ENCODE measurements around the gene TMEM204. TPM values are rescaled to one million over a fixed set of nuclear protein-coding genes. Genes with fewer than 3 reads are reported as not detected.

TMEM204 gene
- total RNA-seq, 2 experiments from 2014 or later: 12.6 to 17.5 TPM

DNA sequence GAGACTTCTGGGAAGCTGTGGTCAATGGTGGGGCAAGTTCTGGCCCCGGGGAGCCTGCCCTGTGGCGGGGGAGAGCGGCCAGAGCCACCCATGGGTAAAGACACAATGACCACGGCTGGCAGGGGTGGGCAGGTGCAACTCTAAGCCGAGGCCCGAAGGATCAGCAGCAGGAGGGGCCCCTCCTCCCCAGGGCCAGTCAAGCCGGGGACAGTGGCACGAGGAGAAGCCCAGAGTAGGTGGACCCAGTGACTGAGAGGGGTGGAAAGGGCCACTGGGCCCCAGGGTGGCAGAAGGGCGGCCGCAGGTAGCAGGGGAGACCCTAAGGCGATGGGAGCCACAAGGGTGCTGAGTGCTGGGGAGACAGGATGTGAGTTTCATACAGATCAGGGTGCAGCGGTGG, 17.7 kb downstream of the TMEM204 start:
- no peak for ATAC-seq
- Mint-ChIP-seq H3K4me3 (no peak overlapping the region), H3K27ac (no peak overlapping the region), H3K9me3 (ENCODE audit: low read depth) (no peaks in the 10 kb centered on the region), H3K4me1 (peaks cover 30% of the 10 kb centered on the region), H3K27me3 (no peaks in the 10 kb centered on the region), H3K36me3 (ENCODE audit: low read depth) (peaks cover 19% of the 10 kb centered on the region)
- intact Hi-C loops (cut with DNase I, micrococcal nuclease): no loop called here
- no peak for DNase-seq
- ChIA-PET POLR2A (no interaction called here), CTCF (no interaction called here)

DNA sequence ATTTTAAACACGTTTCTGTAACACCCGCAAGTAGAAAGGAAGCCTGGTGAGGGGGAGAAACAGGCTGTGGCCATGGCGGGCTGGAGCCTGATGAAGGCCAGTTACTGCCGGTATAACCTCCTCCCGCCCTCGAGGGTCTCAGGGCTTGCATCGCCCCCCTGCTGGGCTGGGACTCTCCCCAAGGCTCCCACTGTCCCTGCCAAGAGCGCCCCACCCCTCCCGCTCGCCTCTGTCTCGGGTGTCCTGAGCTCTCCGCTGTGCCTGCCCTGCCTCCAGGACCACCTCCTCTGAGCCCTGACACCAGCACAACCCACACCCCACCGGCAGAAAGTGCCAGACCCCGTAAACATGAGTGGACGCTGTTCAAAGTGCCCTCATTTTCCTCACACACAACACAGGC, 18.7 kb downstream of the TMEM204 start:
- H3K4me1 Mint-ChIP-seq: peaks cover 20% of the 10 kb centered on the region
- ChIA-PET CTCF (no interaction called here), POLR2A (no interaction called here)
- DNase-seq (no peak), ATAC-seq (no peak)
- H3K36me3 Mint-ChIP-seq (ENCODE audit: low read depth): peaks cover 13% of the 10 kb centered on the region
- H3K27me3 Mint-ChIP-seq: no peaks in the 10 kb centered on the region
- intact Hi-C loops (cut with DNase I, micrococcal nuclease): no loop called here
- H3K9me3 Mint-ChIP-seq (ENCODE audit: low read depth): no peaks in the 10 kb centered on the region
- peak overlapping the region; percentile 42 for H3K27ac Mint-ChIP-seq
- H3K4me3 Mint-ChIP-seq: no peak overlapping the region

DNA sequence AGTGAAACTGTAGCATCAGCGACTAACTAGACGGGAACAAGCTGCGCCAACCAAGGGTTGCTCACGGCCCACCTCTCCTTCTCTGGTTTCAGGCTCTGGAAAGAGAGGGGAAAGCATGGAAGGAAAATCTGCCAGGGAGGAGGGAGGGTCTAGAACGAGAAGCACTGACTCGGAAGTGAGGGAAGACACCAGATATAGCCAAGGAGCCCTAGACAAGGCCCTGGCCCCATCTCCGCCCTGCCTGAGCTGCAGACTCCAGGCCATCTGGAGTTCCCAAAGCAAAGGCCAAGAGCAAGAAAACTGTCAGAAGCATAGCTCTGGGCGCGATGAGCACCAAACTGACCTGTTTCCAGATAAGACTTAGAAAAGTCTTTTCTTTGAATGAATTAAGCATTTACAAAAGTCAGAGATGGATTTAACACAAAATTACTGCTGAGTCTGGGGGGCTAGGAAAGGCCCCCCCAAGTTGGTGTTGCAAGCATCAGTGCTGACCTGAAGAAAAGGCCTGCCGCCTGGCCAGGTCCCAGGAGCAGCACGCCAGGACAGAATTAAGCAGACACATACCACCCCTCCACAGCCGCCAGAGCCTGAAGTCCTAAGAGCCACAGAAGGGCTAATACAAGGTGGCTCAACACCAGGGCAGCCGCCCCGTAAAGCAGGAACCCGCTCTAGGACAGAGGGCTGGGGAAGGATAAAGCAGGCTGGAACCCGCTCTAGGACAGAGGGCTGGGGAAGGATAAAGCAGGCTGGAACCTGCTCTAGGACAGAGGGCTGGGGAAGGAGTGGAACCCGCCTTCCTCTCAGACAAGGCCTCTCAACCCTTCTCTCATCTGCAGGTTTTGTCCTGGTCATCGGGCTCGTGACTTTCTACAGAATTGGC, 20.7 kb downstream of the TMEM204 start:
- no peak for DNase-seq
- no peaks in the 10 kb centered on the region for H3K9me3 Mint-ChIP-seq (ENCODE audit: low read depth)

DNA sequence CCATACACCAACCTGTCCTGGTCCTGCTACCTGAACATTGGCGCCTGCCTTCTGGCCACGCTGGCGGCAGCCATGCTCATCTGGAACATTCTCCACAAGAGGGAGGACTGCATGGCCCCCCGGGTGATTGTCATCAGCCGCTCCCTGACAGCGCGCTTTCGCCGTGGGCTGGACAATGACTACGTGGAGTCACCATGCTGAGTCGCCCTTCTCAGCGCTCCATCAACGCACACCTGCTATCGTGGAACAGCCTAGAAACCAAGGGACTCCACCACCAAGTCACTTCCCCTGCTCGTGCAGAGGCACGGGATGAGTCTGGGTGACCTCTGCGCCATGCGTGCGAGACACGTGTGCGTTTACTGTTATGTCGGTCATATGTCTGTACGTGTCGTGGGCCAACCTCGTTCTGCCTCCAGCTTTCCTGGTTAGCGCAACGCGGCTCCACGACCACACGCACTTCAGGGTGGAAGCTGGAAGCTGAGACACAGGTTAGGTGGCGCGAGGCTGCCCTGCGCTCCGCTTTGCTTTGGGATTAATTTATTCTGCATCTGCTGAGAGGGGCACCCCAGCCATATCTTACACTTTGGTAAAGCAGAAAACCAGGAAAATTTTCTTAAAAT, 21.5 kb downstream of the TMEM204 start:
- H3K9me3 Mint-ChIP-seq (ENCODE audit: low read depth): no peaks in the 10 kb centered on the region
- intact Hi-C loops (cut with DNase I, micrococcal nuclease): no loop called here
- ATAC-seq (no peak), DNase-seq (no peak)
- H3K36me3 Mint-ChIP-seq (ENCODE audit: low read depth): peaks cover 14% of the 10 kb centered on the region
- H3K4me1 Mint-ChIP-seq: peaks cover 15% of the 10 kb centered on the region
- ChIA-PET CTCF (no interaction called here), POLR2A (no interaction called here)
- no peak overlapping the region for H3K27ac Mint-ChIP-seq
- no peak overlapping the region for H3K4me3 Mint-ChIP-seq
- no peaks in the 10 kb centered on the region for H3K27me3 Mint-ChIP-seq

More for the DNA sequence above, 20.7 kb downstream of the TMEM204 start:
- no peak overlapping the region for H3K4me3 Mint-ChIP-seq
- H3K4me1 Mint-ChIP-seq: peaks cover 11% of the 10 kb centered on the region
- no peaks in the 10 kb centered on the region for H3K27me3 Mint-ChIP-seq
- peak overlapping the region; percentile 76 for H3K27ac Mint-ChIP-seq
- ChIA-PET CTCF (no interaction called here), POLR2A (no interaction called here)
- no peak for ATAC-seq
- H3K36me3 Mint-ChIP-seq (ENCODE audit: low read depth): peaks cover 14% of the 10 kb centered on the region
- intact Hi-C loops (cut with DNase I, micrococcal nuclease): no loop called here

DNA sequence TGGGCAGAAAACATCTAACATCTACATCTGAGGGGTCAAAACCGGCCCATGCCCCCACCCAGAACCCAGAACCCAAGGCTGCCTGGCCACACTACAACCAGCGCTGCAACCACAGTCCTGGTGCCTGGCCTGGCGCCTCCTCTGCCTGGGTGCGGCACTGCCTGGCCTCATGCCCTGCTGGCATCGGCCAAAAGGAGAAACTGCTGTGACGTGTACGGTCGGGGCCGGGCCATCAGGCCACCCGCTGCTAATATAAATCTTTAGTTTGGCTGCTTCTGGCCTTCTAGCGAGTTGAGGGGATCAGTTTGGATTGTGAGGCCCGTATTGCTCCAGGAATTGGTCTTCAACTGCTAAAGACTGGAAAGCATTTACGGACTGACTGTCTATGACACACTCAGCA, 22.8 kb downstream of the TMEM204 start:
- Mint-ChIP-seq H3K4me3 (no peak overlapping the region), H3K9me3 (ENCODE audit: low read depth) (no peaks in the 10 kb centered on the region), H3K4me1 (peaks cover 23% of the 10 kb centered on the region), H3K36me3 (ENCODE audit: low read depth) (peaks cover 14% of the 10 kb centered on the region), H3K27ac (no peak overlapping the region), H3K27me3 (no peaks in the 10 kb centered on the region)
- ATAC-seq (no peak), DNase-seq (no peak)
- ChIA-PET POLR2A (no interaction called here), CTCF (interaction anchor here (0.7 kb wide), 1 partner anchor 10 kb away, joined by 4 read pairs; no protein-coding TSS in a partner anchor)
- intact Hi-C loops (cut with DNase I, micrococcal nuclease): no loop called here

DNA sequence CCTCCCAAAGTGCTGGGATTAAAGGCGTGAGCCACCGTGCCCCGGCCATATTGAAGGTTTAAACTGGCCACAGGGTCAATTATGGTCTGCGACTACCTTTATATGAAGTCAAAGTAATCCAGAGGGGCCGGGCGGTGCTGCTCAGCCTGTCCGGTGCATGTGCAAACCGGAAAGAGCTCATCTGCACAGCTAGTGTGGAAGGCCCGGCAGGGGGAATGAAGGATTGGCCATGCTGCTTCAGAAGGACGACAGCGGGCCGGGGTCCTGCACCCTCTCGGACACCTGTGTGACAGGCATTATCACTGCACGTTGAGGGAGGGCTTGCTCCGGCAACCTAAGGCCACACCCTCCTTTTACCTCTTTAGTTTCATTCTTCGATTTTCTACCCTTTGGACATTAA, 23.6 kb downstream of the TMEM204 start:
- no peak overlapping the region for H3K4me3 Mint-ChIP-seq
- H3K27ac Mint-ChIP-seq: peak overlapping the region; percentile 35
- CTCF ChIA-PET: interaction anchor here (0.7 kb wide), 1 partner anchor 9 kb away, joined by 4 read pairs; no protein-coding TSS in a partner anchor
- no peaks in the 10 kb centered on the region for H3K27me3 Mint-ChIP-seq
- POLR2A ChIA-PET: no interaction called here
- ATAC-seq (no peak), DNase-seq (no peak)
- intact Hi-C loops (cut with DNase I, micrococcal nuclease): no loop called here
- H3K36me3 Mint-ChIP-seq (ENCODE audit: low read depth): peaks cover 14% of the 10 kb centered on the region
- H3K4me1 Mint-ChIP-seq: peaks cover 30% of the 10 kb centered on the region
- H3K9me3 Mint-ChIP-seq (ENCODE audit: low read depth): no peaks in the 10 kb centered on the region

DNA sequence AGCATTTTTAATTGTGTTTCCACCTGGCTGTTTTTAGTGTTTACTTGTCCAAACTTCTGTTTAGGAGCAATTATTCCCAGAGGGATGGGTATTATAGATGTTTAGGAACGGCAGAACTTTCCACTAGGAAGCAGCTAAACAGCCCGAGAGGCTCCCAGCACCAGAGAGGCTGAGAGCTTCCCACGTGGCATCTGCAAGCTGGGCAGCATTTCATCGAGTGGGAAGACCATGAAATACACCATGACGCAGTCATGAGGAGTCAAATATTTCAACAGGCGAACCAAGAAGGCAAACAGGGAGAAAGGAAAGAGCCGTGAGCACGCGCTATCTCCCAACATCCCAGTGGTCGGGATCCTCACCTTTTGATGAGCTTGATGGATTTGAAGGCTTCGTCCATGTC, 24.1 kb downstream of the TMEM204 start:
- ChIA-PET POLR2A (no interaction called here), CTCF (interaction anchor here (1.0 kb wide), 1 partner anchor 14 kb away, joined by 3 read pairs; no protein-coding TSS in a partner anchor)
- intact Hi-C loops (cut with DNase I, micrococcal nuclease): no loop called here
- peak overlapping the region; percentile 35 for H3K27ac Mint-ChIP-seq
- H3K4me3 Mint-ChIP-seq: no peak overlapping the region
- ATAC-seq (no peak), DNase-seq (no peak)
- H3K4me1 Mint-ChIP-seq: peaks cover 30% of the 10 kb centered on the region
- no peaks in the 10 kb centered on the region for H3K27me3 Mint-ChIP-seq
- H3K36me3 Mint-ChIP-seq (ENCODE audit: low read depth): peaks cover 12% of the 10 kb centered on the region
- no peaks in the 10 kb centered on the region for H3K9me3 Mint-ChIP-seq (ENCODE audit: low read depth)

DNA sequence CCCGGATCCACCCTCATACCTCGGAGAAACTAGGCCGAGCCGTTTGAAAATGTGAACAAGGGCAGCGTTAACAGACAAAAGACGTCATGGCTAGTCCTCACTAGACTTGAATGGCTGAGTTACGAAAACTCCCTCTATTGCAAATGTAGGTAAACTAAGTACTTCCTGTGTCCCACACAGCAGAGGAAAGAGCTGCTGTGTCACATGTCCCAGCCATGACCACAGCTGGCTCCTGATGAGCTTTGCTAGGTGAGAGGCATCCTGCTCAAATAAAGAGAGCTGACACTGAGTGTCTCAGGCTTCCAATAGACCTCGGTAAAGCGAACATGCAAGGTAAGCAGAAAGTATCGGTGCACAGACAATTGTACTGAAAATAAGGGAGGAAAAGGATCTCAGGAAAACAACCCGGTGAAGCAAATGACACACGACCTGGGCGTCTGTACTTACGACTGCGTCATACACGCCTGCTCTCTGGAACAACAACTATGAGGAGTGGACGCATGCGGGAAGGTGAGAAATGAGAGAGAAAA, 26.0 kb downstream of the TMEM204 start:
- no peaks in the 10 kb centered on the region for H3K9me3 Mint-ChIP-seq (ENCODE audit: low read depth)
- H3K4me3 Mint-ChIP-seq: no peak overlapping the region
- no peaks in the 10 kb centered on the region for H3K27me3 Mint-ChIP-seq
- intact Hi-C loops (cut with DNase I, micrococcal nuclease): no loop called here
- peaks cover 5% of the 10 kb centered on the region for H3K36me3 Mint-ChIP-seq (ENCODE audit: low read depth)
- H3K4me1 Mint-ChIP-seq: peaks cover 32% of the 10 kb centered on the region
- ChIA-PET CTCF (no interaction called here), POLR2A (interaction anchor here (0.7 kb wide), 1 partner anchor 11 kb away, joined by 3 read pairs; no protein-coding TSS in a partner anchor)
- H3K27ac Mint-ChIP-seq: peak overlapping the region; percentile 65
- peak; percentile 40 for DNase-seq
- ATAC-seq: peak; percentile 87

DNA sequence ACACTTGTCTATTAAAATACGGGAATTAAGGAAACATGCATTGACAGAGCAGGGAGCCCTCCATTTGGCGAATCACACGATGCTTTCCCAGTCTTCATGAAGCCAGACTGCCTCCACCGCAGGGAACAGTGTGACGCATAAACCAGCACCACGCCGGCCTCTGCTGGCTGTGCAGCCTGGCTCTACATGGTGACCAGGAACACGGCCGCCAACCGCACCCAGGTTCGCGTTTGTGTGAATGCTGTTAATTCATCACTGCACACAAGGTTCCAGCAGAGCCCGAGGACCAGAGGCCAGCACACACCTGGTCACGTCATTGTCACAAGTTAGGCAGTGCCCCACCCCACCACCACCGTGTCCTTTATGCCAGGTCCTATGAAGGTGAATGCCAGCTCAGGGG, 26.7 kb downstream of the TMEM204 start:
- Mint-ChIP-seq H3K27me3 (no peaks in the 10 kb centered on the region), H3K27ac (no peak overlapping the region), H3K36me3 (ENCODE audit: low read depth) (peaks cover 5% of the 10 kb centered on the region), H3K4me3 (no peak overlapping the region), H3K4me1 (peaks cover 32% of the 10 kb centered on the region), H3K9me3 (ENCODE audit: low read depth) (no peaks in the 10 kb centered on the region)
- CTCF ChIA-PET: no interaction called here
- ATAC-seq (no peak), DNase-seq (no peak)
- POLR2A ChIA-PET: no interaction called here
- intact Hi-C loops (cut with DNase I, micrococcal nuclease): no loop called here

DNA sequence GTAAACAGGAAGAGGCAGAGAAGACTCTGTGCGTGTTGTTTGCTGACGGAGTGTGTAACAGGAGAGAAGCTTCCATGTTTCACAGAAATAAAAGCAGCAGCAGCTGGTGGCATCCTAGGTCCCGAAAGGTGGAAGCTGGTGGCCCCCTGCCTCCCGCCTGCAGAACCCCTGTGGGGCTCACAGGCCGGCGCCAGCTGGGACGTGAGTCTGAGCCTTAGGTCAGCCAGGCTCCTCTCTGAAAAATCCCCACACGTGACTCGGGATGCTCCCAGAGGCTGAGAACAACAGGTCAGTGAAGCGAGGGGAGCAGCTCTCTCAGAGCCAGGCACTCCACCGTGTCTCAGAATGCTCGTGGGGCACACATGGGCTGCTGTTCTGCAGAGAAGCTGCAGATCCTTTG, 27.4 kb downstream of the TMEM204 start:
- DNase-seq (no peak), ATAC-seq (no peak)
- H3K4me3 Mint-ChIP-seq: no peak overlapping the region
- no peaks in the 10 kb centered on the region for H3K27me3 Mint-ChIP-seq
- peaks cover 5% of the 10 kb centered on the region for H3K36me3 Mint-ChIP-seq (ENCODE audit: low read depth)
- no peaks in the 10 kb centered on the region for H3K9me3 Mint-ChIP-seq (ENCODE audit: low read depth)
- CTCF ChIA-PET: no interaction called here
- intact Hi-C loops (cut with DNase I, micrococcal nuclease): no loop called here
- H3K4me1 Mint-ChIP-seq: peaks cover 32% of the 10 kb centered on the region
- H3K27ac Mint-ChIP-seq: no peak overlapping the region
- POLR2A ChIA-PET: no interaction called here

DNA sequence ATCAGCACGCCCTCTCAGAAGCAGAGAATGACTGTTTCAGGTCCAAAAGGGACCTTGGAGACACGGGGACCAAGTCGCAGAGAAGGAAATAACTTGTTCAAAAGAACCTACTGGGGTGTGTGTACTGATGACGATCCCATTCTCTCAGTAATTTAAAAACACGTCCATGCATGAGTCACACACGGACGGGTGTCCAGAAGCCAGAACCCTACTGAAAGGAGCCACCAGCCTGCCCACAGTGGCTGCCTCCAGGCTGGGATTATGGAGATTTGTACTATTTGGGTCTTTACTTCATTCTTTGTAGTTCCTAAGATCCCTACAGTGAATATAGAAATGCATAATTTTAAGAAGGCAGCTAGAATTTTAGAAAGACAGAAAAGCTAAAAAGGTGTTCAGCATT, 27.8 kb downstream of the TMEM204 start:
- Mint-ChIP-seq H3K9me3 (ENCODE audit: low read depth) (no peaks in the 10 kb centered on the region), H3K4me3 (no peak overlapping the region), H3K27me3 (no peaks in the 10 kb centered on the region), H3K27ac (no peak overlapping the region), H3K4me1 (peaks cover 32% of the 10 kb centered on the region), H3K36me3 (ENCODE audit: low read depth) (peaks cover 5% of the 10 kb centered on the region)
- ATAC-seq (no peak), DNase-seq (no peak)
- CTCF ChIA-PET: interaction anchor here (1.1 kb wide), 1 partner anchor 197 kb away, joined by 3 read pairs; no protein-coding TSS in a partner anchor
- POLR2A ChIA-PET: no interaction called here
- intact Hi-C loops (cut with DNase I, micrococcal nuclease): no loop called here

DNA sequence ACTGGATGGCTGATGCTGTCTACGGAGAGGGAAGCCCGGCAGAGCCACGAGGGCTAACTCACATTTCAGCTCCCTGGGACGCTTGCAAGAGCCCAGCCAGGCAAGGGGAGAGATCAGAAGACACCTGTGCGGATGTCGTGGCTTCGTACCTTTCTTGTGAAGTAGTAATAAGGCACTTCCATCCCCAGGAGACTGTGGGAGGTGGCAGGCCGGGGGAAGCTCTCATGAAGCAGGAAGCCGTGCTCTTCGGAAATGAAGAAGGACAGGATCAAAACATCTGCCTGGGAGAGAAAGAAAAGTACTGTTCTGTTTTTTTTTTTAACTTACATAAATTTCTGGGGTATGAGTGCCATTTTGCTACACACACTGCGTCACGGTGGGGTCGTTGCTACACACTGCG, 28.4 kb downstream of the TMEM204 start:
- no peak overlapping the region for H3K4me3 Mint-ChIP-seq
- CTCF ChIA-PET: interaction anchor here (1.1 kb wide), 1 partner anchor 198 kb away, joined by 3 read pairs; no protein-coding TSS in a partner anchor
- H3K4me1 Mint-ChIP-seq: peaks cover 32% of the 10 kb centered on the region
- ATAC-seq (no peak), DNase-seq (no peak)
- no peak overlapping the region for H3K27ac Mint-ChIP-seq
- POLR2A ChIA-PET: no interaction called here
- intact Hi-C loops (cut with DNase I, micrococcal nuclease): no loop called here
- no peaks in the 10 kb centered on the region for H3K27me3 Mint-ChIP-seq
- H3K36me3 Mint-ChIP-seq (ENCODE audit: low read depth): peaks cover 5% of the 10 kb centered on the region
- H3K9me3 Mint-ChIP-seq (ENCODE audit: low read depth): no peaks in the 10 kb centered on the region
